PFSK-1 (cell line): Measurements from ENCODE around the gene ZDHHC7.

ENCODE experiments used
- FOXP2 ChIP-seq: optimal IDR thresholded peaks from 2 replicates; pipeline ENCODE3; 2011; ENCODE audit warnings: borderline replicate concordance, control low read depth, inconsistent platforms; ENCODE audit not compliant: insufficient read depth; ENCODE audit errors: extremely low read length, extremely low read depth
- POLR2AphosphoS5 ChIP-seq: IDR thresholded peaks from 2 replicates; pipeline ENCODE4 v1.6.1; 2012; ENCODE audit warnings: low read depth, mild to moderate bottlenecking, control low read depth, low read length, moderate library complexity
- REST ChIP-seq, 2 experiments: IDR thresholded peaks; 2 replicates each; pipeline versions ENCODE4 v1.6.1 to v1.8.0; 2011 to 2012; ENCODE audit warnings: low read depth in 2 of 2, low read length in 2 of 2, control low read depth in 1 of 2, inconsistent platforms in 1 of 2, mild to moderate bottlenecking in 1 of 2, moderate library complexity in 1 of 2; ENCODE audit not compliant: insufficient read depth in 1 of 2
- SIN3A ChIP-seq: IDR thresholded peaks from 2 replicates; pipeline ENCODE4 v1.6.1; 2012; ENCODE audit warnings: mild to moderate bottlenecking, low read length, moderate library complexity, borderline replicate concordance; ENCODE audit not compliant: insufficient read depth
- TAF1 ChIP-seq: IDR thresholded peaks from 2 replicates; pipeline ENCODE4 v1.6.1; 2012; ENCODE audit warnings: low read length, control low read depth, borderline replicate concordance; ENCODE audit not compliant: insufficient read depth

The ZDHHC7 gene

GRCh38 chr16:85010446-85010930 lies 847 bp downstream of the ZDHHC7 start:
- no peak for TF ChIP-seq TAF1
- TF ChIP-seq POLR2AphosphoS5 = no peak
- TF ChIP-seq SIN3A = no peak
- TF ChIP-seq REST (IDR thresholded peaks at IDR 0.05; ENCODE audit: insufficient read depth in 1 of 2, low read depth in 2 of 2, low read length in 2 of 2) = no peak
- TF ChIP-seq FOXP2 = no peak

- no peak for TF ChIP-seq TAF1
- TF ChIP-seq SIN3A = no peak
- no peak for TF ChIP-seq POLR2AphosphoS5
- TF ChIP-seq REST (IDR thresholded peaks at IDR 0.05; ENCODE audit: insufficient read depth in 1 of 2, low read depth in 2 of 2, low read length in 2 of 2) = no peak
Observed at GRCh38 chr16:85008271-85008670, 3.1 kb downstream of the ZDHHC7 start.

- TF ChIP-seq REST (IDR thresholded peaks at IDR 0.05; ENCODE audit: insufficient read depth in 1 of 2, low read depth in 2 of 2, low read length in 2 of 2) (no peak), SIN3A (no peak), POLR2AphosphoS5 (no peak), FOXP2 (no peak), TAF1 (no peak)
Observed at GRCh38 chr16:85007496-85008214, 3.7 kb downstream of the ZDHHC7 start.

- TF ChIP-seq FOXP2 (no peak), REST (IDR thresholded peaks at IDR 0.05; ENCODE audit: insufficient read depth in 1 of 2, low read depth in 2 of 2, low read length in 2 of 2) (no peak), SIN3A (no peak), POLR2AphosphoS5 (no peak), TAF1 (no peak)
Observed at GRCh38 chr16:85006639-85007038, 4.7 kb downstream of the ZDHHC7 start.
